GM19455 (cell line): ENCODE data around the gene MEAF6.

ENCODE experiments used
- ATAC-seq: cut with Tn5 transposase; IDR thresholded peaks from one replicate; pipeline ENCODE4 v1.9.1; 2021; ENCODE audit not compliant: unreplicated experiment

The MEAF6 gene

DNA sequence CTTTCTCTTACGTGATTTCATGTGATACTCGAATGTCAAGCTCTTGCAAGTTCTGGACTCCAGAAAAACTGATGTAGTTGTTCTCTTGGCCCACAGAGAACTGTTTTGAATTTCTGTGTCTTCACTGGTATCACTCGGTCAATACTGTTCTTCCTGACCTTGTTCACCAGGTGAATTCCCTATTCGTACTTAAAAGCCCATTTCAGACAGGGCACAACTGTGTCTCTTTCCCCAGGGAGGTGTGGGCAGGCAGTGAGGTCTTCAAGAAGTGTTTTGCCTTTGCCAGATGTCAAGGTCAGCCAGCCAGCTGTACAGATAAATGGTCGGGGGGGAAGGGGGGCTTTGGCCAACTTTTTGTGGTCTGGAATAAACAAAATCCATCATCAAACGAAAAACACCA is 67.7 kb downstream of the MEAF6 start:
- ATAC-seq = no peak

GRCh38 chr1:37442644-37443043 is 71.9 kb downstream of the MEAF6 start:
- no peak for ATAC-seq
